Activated naive CD4-positive, alpha-beta T cell treated with anti-CD3 and anti-CD28 coated beads for 36 hours (primary cell): ENCODE measurements around the gene CWC15. TPM values are rescaled to one million over a fixed set of nuclear protein-coding genes. Genes with fewer than 3 reads are reported as not detected.

Source experiments
- total RNA-seq, 2 experiments: library from RNA; stranded (reverse); gene quantifications; one replicate each; pipeline ENCODE4 v1.2.3, GENCODE V29; 2021

CWC15 gene
- total RNA-seq, 2 experiments from 2014 or later = 70.6 to 72.3 TPM

Other genes starting within 250 kb of the CWC15 start
- 1 to 10 TPM in 1 of 2 experiments, under 1 TPM in 1; 0.43 to 1.0 TPM for gene AMOTL1, start 205.2 kb downstream of the CWC15 start, total RNA-seq
- 1 to 10 TPM; 1.7 to 2.1 TPM for gene KDM4D, start 153 bp upstream of the CWC15 start, total RNA-seq
- not detected for gene KDM4E, start 51.7 kb upstream of the CWC15 start, total RNA-seq
- not detected for gene KDM4F, start 75.9 kb upstream of the CWC15 start, total RNA-seq
- 10 to 100 TPM; 20.5 to 22.9 TPM for gene SRSF8, start 93.4 kb upstream of the CWC15 start, total RNA-seq
- gene ENDOD1, start 116.3 kb upstream of the CWC15 start, total RNA-seq = 10 to 100 TPM; 14.5 to 15.2 TPM